MM.1S (cell line): Measurements from ENCODE around the gene AP3D1.

Experiments used
- DNase-seq: peaks from one replicate; pipeline ENCODE4 v3.0.0-alpha.2; 2015
- H2AFZ ChIP-seq: fragments of 300-600 bp; sonication (generic); 2 replicates; pipeline ENCODE4 v1.6.0; 2016; ENCODE audit warnings: antibody characterized with exemption, low read length
- H3F3A ChIP-seq: fragments of 300-600 bp; sonication (generic); 2 replicates; pipeline ENCODE4 v1.6.1; 2016; ENCODE audit warnings: mild to moderate bottlenecking, antibody characterized with exemption, low read length, moderate library complexity, mixed read lengths; ENCODE audit not compliant: insufficient read depth
- H3K27ac ChIP-seq: fragments of 300-600 bp; sonication (generic); 2 replicates; pipeline ENCODE4 v1.5.1; 2016; ENCODE audit warnings: mild to moderate bottlenecking, low read length
- H3K27me3 ChIP-seq: fragments of 300-600 bp; sonication (generic); replicated peaks from 2 replicates; pipeline ENCODE4 v1.6.0; 2016; ENCODE audit warnings: low read length; ENCODE audit not compliant: insufficient read depth
- H3K36me3 ChIP-seq: fragments of 300-600 bp; sonication (generic); replicated peaks from 2 replicates; pipeline ENCODE4 v1.6.1; 2016; ENCODE audit warnings: mild to moderate bottlenecking, low read length, mixed read lengths; ENCODE audit not compliant: insufficient read depth
- H3K4me1 ChIP-seq: fragments of 300-600 bp; sonication (generic); 2 replicates; pipeline ENCODE4 v1.6.1; 2016; ENCODE audit warnings: low read length, mixed read lengths
- H3K4me2 ChIP-seq: fragments of 300-600 bp; sonication (generic); 2 replicates; pipeline ENCODE4 v1.6.0; 2016; ENCODE audit warnings: low read depth, low read length
- H3K4me3 ChIP-seq: fragments of 300-600 bp; sonication (generic); 2 replicates; pipeline ENCODE4 v1.5.1; 2016; ENCODE audit warnings: low read length, mixed read lengths
- H3K79me2 ChIP-seq: fragments of 300-600 bp; sonication (generic); 2 replicates; pipeline ENCODE4 v1.6.1; 2016; ENCODE audit warnings: mixed run types, low read length, mixed read lengths
- H3K9ac ChIP-seq: fragments of 300-600 bp; sonication (generic); 2 replicates; pipeline ENCODE4 v1.6.1; 2016; ENCODE audit warnings: low read length, mixed read lengths
- H3K9me2 ChIP-seq: fragments of 300-600 bp; sonication (generic); replicated peaks from 2 replicates; pipeline ENCODE4 v1.6.1; 2016; ENCODE audit warnings: mild to moderate bottlenecking, low read length, mixed read lengths; ENCODE audit not compliant: insufficient read depth
- H3K9me3 ChIP-seq: fragments of 300-600 bp; sonication (generic); replicated peaks from 2 replicates; pipeline ENCODE4 v1.6.1; 2016; ENCODE audit warnings: mild to moderate bottlenecking, low read length, mixed read lengths; ENCODE audit not compliant: insufficient read depth
- H4K20me1 ChIP-seq: fragments of 300-600 bp; sonication (generic); 2 replicates; pipeline ENCODE4 v1.6.1; 2016; ENCODE audit warnings: mild to moderate bottlenecking, low read length, moderate library complexity, mixed read lengths; ENCODE audit not compliant: insufficient read depth
- CTCF ChIP-seq: fragments of 300-600 bp; sonication (generic); IDR thresholded peaks from 2 replicates; pipeline ENCODE4 v1.5.1; 2016; ENCODE audit warnings: antibody characterized with exemption, low read length, mixed read lengths
- EZH2 ChIP-seq: fragments of 300-600 bp; sonication (generic); optimal IDR thresholded peaks from 2 replicates; pipeline ENCODE3; 2017; ENCODE audit warnings: low read depth, mild to moderate bottlenecking, antibody characterized with exemption, low read length, mixed read lengths
- EZH2phosphoT487 ChIP-seq: fragments of 300-600 bp; sonication (generic); IDR thresholded peaks from 2 replicates; pipeline ENCODE4 v1.6.1; 2018; ENCODE audit warnings: antibody characterized with exemption, low read length

Gene AP3D1

DNA sequence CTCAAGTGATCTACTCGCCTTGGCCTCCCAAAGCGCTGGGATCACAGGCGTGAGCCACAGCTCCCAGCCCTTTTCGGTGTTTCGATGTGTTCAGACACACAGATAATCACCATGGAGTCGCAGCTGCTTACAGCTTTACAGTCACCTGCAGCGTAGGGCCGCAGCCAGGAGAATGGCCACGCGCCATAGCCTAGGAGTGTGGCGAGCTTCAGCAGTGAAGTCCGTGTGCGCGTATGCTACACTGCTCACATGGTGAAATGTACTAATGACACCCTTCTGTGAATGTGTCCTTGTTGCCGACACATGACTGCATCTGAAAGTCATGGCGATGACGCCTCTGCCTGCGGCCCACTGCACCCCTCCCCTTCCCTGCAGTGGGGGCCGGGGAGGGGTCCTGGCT, 23.6 kb downstream of the AP3D1 start:
- H3K9ac ChIP-seq, result no peak overlapping the region
- H4K20me1 ChIP-seq, result no peaks in the 10 kb centered on the region
- no peaks in the 10 kb centered on the region for H3K9me3 ChIP-seq
- no peak overlapping the region for H3K4me2 ChIP-seq
- H3K79me2 ChIP-seq, result peaks cover 55% of the 10 kb centered on the region
- H3K4me1 ChIP-seq, result no peaks in the 10 kb centered on the region
- H3F3A ChIP-seq, result no peaks in the 10 kb centered on the region
- no peaks in the 10 kb centered on the region for H3K9me2 ChIP-seq
- H3K4me3 ChIP-seq, result no peak overlapping the region
- TF ChIP-seq EZH2phosphoT487 (no peak), EZH2 (no peak), CTCF (no peak)
- no peak for DNase-seq
- H3K27me3 ChIP-seq, result no peaks in the 10 kb centered on the region
- H3K36me3 ChIP-seq, result peaks cover 10% of the 10 kb centered on the region; the same call in 1 of the 2 replicates
- no peak overlapping the region for H2AFZ ChIP-seq
- no peak overlapping the region for H3K27ac ChIP-seq

GRCh38 chr19:2126879-2127518, 24.4 kb downstream of the AP3D1 start:
- Histone ChIP-seq H3K9me2 (no peaks in the 10 kb centered on the region), H3F3A (no peaks in the 10 kb centered on the region), H3K9ac (no peak overlapping the region), H3K4me3 (no peak overlapping the region), H3K27ac (no peak overlapping the region), H3K4me1 (no peaks in the 10 kb centered on the region), H2AFZ (no peak overlapping the region), H3K79me2 (peaks cover 50% of the 10 kb centered on the region), H3K27me3 (no peaks in the 10 kb centered on the region), H3K36me3 (peaks cover 10% of the 10 kb centered on the region; the same call in 1 of the 2 replicates), H3K9me3 (no peaks in the 10 kb centered on the region), H3K4me2 (no peak overlapping the region), H4K20me1 (no peaks in the 10 kb centered on the region)
- DNase-seq, result no peak
- no peak for TF ChIP-seq EZH2
- TF ChIP-seq CTCF, result no peak
- no peak for TF ChIP-seq EZH2phosphoT487

- no peaks in the 10 kb centered on the region for H3F3A ChIP-seq
- no peaks in the 10 kb centered on the region for H3K27me3 ChIP-seq
- no peaks in the 10 kb centered on the region for H3K4me1 ChIP-seq
- no peak overlapping the region for H3K27ac ChIP-seq
- no peaks in the 10 kb centered on the region for H3K9me2 ChIP-seq
- no peak for DNase-seq
- H4K20me1 ChIP-seq, result no peaks in the 10 kb centered on the region
- no peak overlapping the region for H3K4me2 ChIP-seq
- H2AFZ ChIP-seq, result no peak overlapping the region
- TF ChIP-seq CTCF (no peak), EZH2 (no peak), EZH2phosphoT487 (no peak)
- H3K9me3 ChIP-seq, result no peaks in the 10 kb centered on the region
- H3K36me3 ChIP-seq, result peaks cover 16% of the 10 kb centered on the region; the same call in 1 of the 2 replicates
- H3K9ac ChIP-seq, result no peak overlapping the region
- H3K4me3 ChIP-seq, result no peak overlapping the region
- H3K79me2 ChIP-seq, result peaks cover 34% of the 10 kb centered on the region; the same call in 1 of the 2 replicates
Observed at GRCh38 chr19:2123682-2124387, 27.5 kb downstream of the AP3D1 start.
